Fibroblast of lung (primary cell): ENCODE data around the gene RUNDC3A.

Source experiments
- CTCF ChIP-seq, 2 donors: IDR thresholded peaks in 1 of 2; conservative IDR thresholded peaks in 1 of 2; 1 replicate in 1 of 2; 2 replicates in 1 of 2; pipeline ENCODE4 v1.5.1; 2011 to 2012; ENCODE audit warnings: low read length in 2 of 2, control low read depth in 1 of 2, inconsistent platforms in 1 of 2, low read depth in 1 of 2, mild to moderate bottlenecking in 1 of 2
- EZH2 ChIP-seq: IDR thresholded peaks from 2 replicates; pipeline ENCODE4 v1.5.1; 2012; ENCODE audit warnings: low read length, control low read depth, mild to moderate bottlenecking; ENCODE audit errors: missing control alignments

- TF ChIP-seq CTCF (conservative IDR thresholded peaks at IDR 0.05 in 1 of 2, IDR thresholded peaks at IDR 0.05 in 1 of 2; ENCODE audit: low read depth in 1 of 2, low read length in 2 of 2): no peak
- TF ChIP-seq EZH2: no peak
Measured at GRCh38 chr17:44280392-44280937, 27.9 kb upstream of the RUNDC3A start.
